ENCODE data around the gene RPLP1. TPM values are rescaled to one million over a fixed set of nuclear protein-coding genes. Genes with fewer than 3 reads are reported as not detected.
"Not testable (repeated sequence)": the region's sequence is repeated elsewhere in the genome, so short reads cannot be mapped to it uniquely, and the experiment has no call there.

RPLP1 gene
- polyA plus RNA-seq, 1 donor from 2014 or later: 3,528 TPM

- Mint-ChIP-seq H3K27ac (no peak overlapping the region), H3K4me1 (peaks cover 0 to 4% (median 0%) of the 10 kb centered on the region in 3 donors), H3K4me3 (no peak overlapping the region), H3K9me3 (no peaks in the 10 kb centered on the region), H3K27me3 (no peaks in the 10 kb centered on the region), H3K36me3 (peaks cover 3% of the 10 kb centered on the region)
These were observed 28.6 kb upstream of the RPLP1 start for GRCh38 chr15:69424001-69424400.

GRCh38 chr15:69424748-69425413 is 27.7 kb upstream of the RPLP1 start:
- H3K27me3 Mint-ChIP-seq: no peaks in the 10 kb centered on the region
- H3K9me3 Mint-ChIP-seq: no peaks in the 10 kb centered on the region
- peaks cover 1% of the 10 kb centered on the region for H3K36me3 Mint-ChIP-seq
- no peaks in the 10 kb centered on the region for H3K4me1 Mint-ChIP-seq
- no peak overlapping the region for H3K4me3 Mint-ChIP-seq
- no peak overlapping the region for H3K27ac Mint-ChIP-seq

- Mint-ChIP-seq H3K4me3 (no peak overlapping the region), H3K9me3 (no peaks in the 10 kb centered on the region), H3K27me3 (no peaks in the 10 kb centered on the region), H3K27ac (no peak overlapping the region), H3K36me3 (no peaks in the 10 kb centered on the region), H3K4me1 (no peaks in the 10 kb centered on the region)
These were observed 18.8 kb upstream of the RPLP1 start for GRCh38 chr15:69433831-69434230.

- H3K27me3 Mint-ChIP-seq: no peaks in the 10 kb centered on the region
- no peaks in the 10 kb centered on the region for H3K36me3 Mint-ChIP-seq
- no peak overlapping the region for H3K4me3 Mint-ChIP-seq
- H3K9me3 Mint-ChIP-seq: no peaks in the 10 kb centered on the region
- no peaks in the 10 kb centered on the region for H3K4me1 Mint-ChIP-seq
- no peak overlapping the region for H3K27ac Mint-ChIP-seq
These were observed 18.4 kb upstream of the RPLP1 start for GRCh38 chr15:69434238-69434637.

DNA sequence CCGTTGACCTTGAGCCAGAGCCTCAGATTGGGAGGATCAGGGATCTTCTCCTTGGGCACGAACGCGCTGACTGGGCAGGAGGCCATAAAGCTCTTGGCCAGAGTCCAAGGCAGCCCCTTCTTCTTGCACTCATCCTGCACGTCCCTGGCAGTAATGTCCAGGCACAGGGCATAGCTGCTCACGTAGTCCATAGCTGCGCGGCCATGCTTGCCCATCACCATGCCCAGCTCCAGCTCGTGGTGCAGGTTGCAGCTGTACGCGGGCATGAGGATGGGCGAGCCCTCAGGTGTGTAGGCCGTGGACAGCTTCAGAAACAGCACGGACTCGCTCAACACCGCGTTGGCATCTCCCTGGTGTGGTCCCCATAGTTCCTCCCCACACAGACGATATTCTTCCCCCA is 17.9 kb upstream of the RPLP1 start:
- Mint-ChIP-seq H3K4me3 (no peak overlapping the region), H3K36me3 (no peaks in the 10 kb centered on the region), H3K9me3 (no peaks in the 10 kb centered on the region), H3K4me1 (no peaks in the 10 kb centered on the region), H3K27ac (no peak overlapping the region), H3K27me3 (no peaks in the 10 kb centered on the region)

- Mint-ChIP-seq H3K4me1 (no peaks in the 10 kb centered on the region), H3K36me3 (no peaks in the 10 kb centered on the region), H3K27me3 (no peaks in the 10 kb centered on the region), H3K9me3 (no peaks in the 10 kb centered on the region), H3K27ac (no peak overlapping the region), H3K4me3 (no peak overlapping the region)
These were observed 16.6 kb upstream of the RPLP1 start for GRCh38 chr15:69435985-69436384.

GRCh38 chr15:69436951-69437350 is 15.7 kb upstream of the RPLP1 start:
- Mint-ChIP-seq H3K27ac (no peak overlapping the region), H3K27me3 (no peaks in the 10 kb centered on the region), H3K36me3 (no peaks in the 10 kb centered on the region), H3K4me1 (no peaks in the 10 kb centered on the region), H3K4me3 (no peak overlapping the region), H3K9me3 (no peaks in the 10 kb centered on the region)

DNA sequence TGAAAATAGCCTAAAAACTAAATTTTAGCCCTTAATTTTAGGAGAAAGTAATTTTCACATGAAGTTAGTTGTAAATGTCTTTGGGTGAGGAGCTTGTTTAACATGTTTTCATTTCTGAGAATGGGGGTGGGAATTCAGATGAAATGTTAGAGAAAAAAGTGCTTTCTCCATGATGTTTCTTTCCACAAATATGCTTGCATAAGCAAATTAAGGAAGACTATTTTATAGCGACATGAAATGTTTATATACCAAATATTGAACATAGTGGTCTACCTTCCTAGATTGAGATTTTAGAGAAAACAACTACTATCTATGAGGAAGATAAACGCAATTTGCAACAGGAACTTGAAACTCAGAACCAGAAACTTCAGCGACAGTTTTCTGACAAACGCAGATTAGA is 13.0 kb upstream of the RPLP1 start:
- Mint-ChIP-seq H3K4me3 (no peak overlapping the region), H3K4me1 (peaks cover 6 to 13% (median 9%) of the 10 kb centered on the region in 3 donors), H3K36me3 (no peaks in the 10 kb centered on the region), H3K27me3 (no peaks in the 10 kb centered on the region), H3K9me3 (no peaks in the 10 kb centered on the region), H3K27ac (peak overlapping the region in 1 of 3 donors; percentile 14)

DNA sequence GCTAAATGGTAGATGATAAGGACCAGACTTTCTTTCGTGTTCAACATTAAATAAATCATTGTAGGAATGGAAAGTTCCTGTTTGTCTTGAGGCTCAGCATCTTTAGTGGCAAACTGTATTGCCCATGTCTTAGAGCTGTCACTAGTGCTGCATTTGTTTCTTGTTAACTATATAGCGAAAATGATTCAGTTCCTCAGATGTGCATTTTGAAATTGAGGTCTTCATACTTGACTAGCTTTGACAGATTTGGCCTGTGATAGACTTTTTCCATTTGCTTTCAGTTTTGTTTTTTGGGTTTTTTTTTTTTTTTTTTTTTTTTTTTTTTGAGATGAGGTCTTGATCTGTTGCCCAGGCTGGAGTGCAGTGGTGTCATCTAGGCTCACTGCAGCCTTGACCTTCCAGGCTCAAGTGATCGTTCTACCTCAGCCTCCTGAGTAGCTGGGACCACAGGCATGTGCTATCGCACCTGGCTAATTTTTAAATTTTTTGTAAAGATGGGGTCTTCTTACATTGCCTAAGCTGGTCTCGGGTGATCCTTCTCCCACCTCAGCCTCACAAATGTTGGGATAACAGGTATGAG is 9.5 kb upstream of the RPLP1 start:
- H3K36me3 Mint-ChIP-seq: no peaks in the 10 kb centered on the region
- peaks cover 9 to 16% (median 9%) of the 10 kb centered on the region in 3 donors for H3K4me1 Mint-ChIP-seq
- H3K27ac Mint-ChIP-seq: peak overlapping the region in 2 of 3 donors; percentile 1 to 73
- H3K9me3 Mint-ChIP-seq: no peaks in the 10 kb centered on the region
- H3K27me3 Mint-ChIP-seq: no peaks in the 10 kb centered on the region
- H3K4me3 Mint-ChIP-seq: peak overlapping the region in 2 of 4 donors; percentile 4 to 25

DNA sequence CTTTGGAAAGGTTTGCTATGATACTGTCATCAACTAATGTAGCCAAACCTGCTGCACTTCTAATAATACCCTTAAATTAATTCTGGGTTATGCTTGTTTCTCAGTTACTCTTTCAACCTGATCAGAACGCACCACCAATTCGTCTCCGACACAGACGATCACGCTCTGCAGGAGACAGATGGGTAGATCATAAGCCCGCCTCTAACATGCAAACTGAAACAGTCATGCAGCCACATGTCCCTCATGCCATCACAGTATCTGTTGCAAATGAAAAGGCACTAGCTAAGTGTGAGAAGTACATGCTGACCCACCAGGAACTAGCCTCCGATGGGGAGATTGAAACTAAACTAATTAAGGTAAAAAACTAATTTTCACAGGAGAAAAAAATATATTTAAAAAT is 7.9 kb upstream of the RPLP1 start:
- Mint-ChIP-seq H3K27me3 (no peaks in the 10 kb centered on the region), H3K36me3 (no peaks in the 10 kb centered on the region), H3K4me1 (peaks cover 9 to 16% (median 9%) of the 10 kb centered on the region in 3 donors), H3K9me3 (no peaks in the 10 kb centered on the region), H3K27ac (peak overlapping the region in 1 of 3 donors; percentile 67), H3K4me3 (peak overlapping the region in 1 of 4 donors; percentile 49)

DNA sequence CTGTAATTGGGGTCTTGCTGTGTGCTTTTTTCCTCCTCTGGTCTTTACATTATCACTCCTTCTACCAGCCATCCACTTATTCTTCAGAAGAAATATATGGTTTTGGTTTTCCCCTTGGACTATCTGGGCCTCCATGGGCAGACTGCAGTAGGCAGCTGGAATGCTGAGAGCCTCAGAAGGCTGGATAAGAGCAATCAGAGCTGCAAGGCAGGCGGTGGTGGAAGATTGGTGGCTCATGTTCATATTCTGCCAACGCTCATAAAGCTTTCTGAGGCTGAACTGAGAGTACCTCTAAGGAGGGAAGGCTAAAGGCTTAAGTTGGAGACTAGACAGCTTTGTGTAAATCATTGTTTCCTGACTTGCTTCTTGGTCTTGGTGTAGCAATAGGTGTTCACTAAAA is 5.7 kb upstream of the RPLP1 start:
- H3K4me3 Mint-ChIP-seq: peak overlapping the region in 1 of 4 donors; percentile 19
- no peaks in the 10 kb centered on the region for H3K36me3 Mint-ChIP-seq
- H3K9me3 Mint-ChIP-seq: no peaks in the 10 kb centered on the region
- H3K4me1 Mint-ChIP-seq: peaks cover 9 to 18% (median 9%) of the 10 kb centered on the region in 3 donors
- H3K27ac Mint-ChIP-seq: no peak overlapping the region
- H3K27me3 Mint-ChIP-seq: no peaks in the 10 kb centered on the region

- not testable (repeated sequence) for H3K9me3 Mint-ChIP-seq, H3K4me3 Mint-ChIP-seq, H3K36me3 Mint-ChIP-seq, H3K27me3 Mint-ChIP-seq, H3K27ac Mint-ChIP-seq
- peaks cover 21 to 22% (median 21%) of the 10 kb centered on the region in 3 donors for H3K4me1 Mint-ChIP-seq
These were observed 2.4 kb upstream of the RPLP1 start for GRCh38 chr15:69450221-69450620.

GRCh38 chr15:69450968-69451695 is 1.5 kb upstream of the RPLP1 start:
- peaks cover 24 to 27% (median 26%) of the 10 kb centered on the region in 3 donors for H3K4me1 Mint-ChIP-seq
- peak overlapping the region in 1 of 4 donors; percentile 96 for H3K4me3 Mint-ChIP-seq
- H3K27ac Mint-ChIP-seq: peak overlapping the region in 2 of 3 donors; percentile 96 to 100
- peaks cover 3% of the 10 kb centered on the region for H3K36me3 Mint-ChIP-seq
- H3K27me3 Mint-ChIP-seq: no peaks in the 10 kb centered on the region
- no peaks in the 10 kb centered on the region for H3K9me3 Mint-ChIP-seq

GRCh38 chr15:69451951-69452691 is 497 bp upstream of the RPLP1 start:
- Mint-ChIP-seq H3K27me3 (no peaks in the 10 kb centered on the region), H3K27ac (peak overlapping the region; percentile 95 to 100 (median 96)), H3K4me1 (peaks cover 27 to 29% (median 28%) of the 10 kb centered on the region in 3 donors), H3K9me3 (no peaks in the 10 kb centered on the region), H3K36me3 (peaks cover 3% of the 10 kb centered on the region), H3K4me3 (peak overlapping the region; percentile 96 to 100 (median 98))

DNA sequence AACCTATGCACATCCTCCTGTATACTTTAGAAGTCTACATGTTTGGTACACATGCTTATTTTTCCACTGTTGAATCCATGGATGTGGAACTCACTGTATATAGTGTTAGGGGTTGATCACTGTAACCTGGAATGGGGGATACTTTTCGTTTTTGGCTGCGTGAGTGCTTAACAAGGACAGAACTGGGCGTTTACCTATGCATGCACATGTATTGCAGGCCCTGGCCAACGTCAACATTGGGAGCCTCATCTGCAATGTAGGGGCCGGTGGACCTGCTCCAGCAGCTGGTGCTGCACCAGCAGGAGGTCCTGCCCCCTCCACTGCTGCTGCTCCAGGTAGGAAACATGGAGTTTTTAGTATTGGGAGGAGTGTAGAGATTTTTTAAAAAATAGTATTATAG is 2.3 kb downstream of the RPLP1 start:
- no peaks in the 10 kb centered on the region for H3K27me3 Mint-ChIP-seq
- H3K4me3 Mint-ChIP-seq: peak overlapping the region; percentile 96 to 100 (median 98)
- H3K9me3 Mint-ChIP-seq: no peaks in the 10 kb centered on the region
- peaks cover 6% of the 10 kb centered on the region for H3K36me3 Mint-ChIP-seq
- peaks cover 27 to 29% (median 28%) of the 10 kb centered on the region in 3 donors for H3K4me1 Mint-ChIP-seq
- H3K27ac Mint-ChIP-seq: peak overlapping the region; percentile 50 to 95 (median 73)

Data from IgD-negative memory B cell (primary cell).